LNCAP (cell line): ENCODE results near the gene MYBPH.
A peak's percentile ranks its signal among the peaks of the same experiment; 100 is the strongest.

Source experiments
- TF ChIP-seq, protein P1 (sequence below): fragments of 450-650 bp; IDR thresholded peaks from 2 replicates; pipeline ENCODE4 v1.5.1; 2017; ENCODE audit warnings: mild to moderate bottlenecking

MYBPH gene

DNA sequence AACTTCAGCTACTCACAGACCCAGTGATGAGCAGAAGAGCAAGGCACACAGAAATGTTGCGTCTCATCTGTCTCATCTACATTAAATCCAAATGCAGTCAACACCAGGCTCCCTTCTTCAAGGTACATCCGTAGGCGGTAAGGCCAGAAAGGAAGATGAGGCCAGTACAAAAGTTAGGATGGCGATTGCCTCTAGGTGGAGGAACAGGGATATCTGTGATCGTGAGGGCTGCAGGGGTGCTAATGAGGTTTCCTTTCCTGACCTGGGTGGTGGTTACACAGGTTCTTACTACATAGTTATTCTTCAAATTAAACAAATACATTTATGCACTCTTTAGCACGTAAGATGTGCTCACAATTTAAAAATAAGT is 1.4 kb upstream of the MYBPH start:
- TF ChIP-seq, protein P1, sequence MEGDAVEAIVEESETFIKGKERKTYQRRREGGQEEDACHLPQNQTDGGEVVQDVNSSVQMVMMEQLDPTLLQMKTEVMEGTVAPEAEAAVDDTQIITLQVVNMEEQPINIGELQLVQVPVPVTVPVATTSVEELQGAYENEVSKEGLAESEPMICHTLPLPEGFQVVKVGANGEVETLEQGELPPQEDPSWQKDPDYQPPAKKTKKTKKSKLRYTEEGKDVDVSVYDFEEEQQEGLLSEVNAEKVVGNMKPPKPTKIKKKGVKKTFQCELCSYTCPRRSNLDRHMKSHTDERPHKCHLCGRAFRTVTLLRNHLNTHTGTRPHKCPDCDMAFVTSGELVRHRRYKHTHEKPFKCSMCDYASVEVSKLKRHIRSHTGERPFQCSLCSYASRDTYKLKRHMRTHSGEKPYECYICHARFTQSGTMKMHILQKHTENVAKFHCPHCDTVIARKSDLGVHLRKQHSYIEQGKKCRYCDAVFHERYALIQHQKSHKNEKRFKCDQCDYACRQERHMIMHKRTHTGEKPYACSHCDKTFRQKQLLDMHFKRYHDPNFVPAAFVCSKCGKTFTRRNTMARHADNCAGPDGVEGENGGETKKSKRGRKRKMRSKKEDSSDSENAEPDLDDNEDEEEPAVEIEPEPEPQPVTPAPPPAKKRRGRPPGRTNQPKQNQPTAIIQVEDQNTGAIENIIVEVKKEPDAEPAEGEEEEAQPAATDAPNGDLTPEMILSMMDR = no peak

GRCh38 chr1:203176273-203177035 is 828 bp upstream of the MYBPH start:
- TF ChIP-seq, protein P1 = no peak

- TF ChIP-seq, protein P1 = no peak
These were observed 208 bp upstream of the MYBPH start for GRCh38 chr1:203175827-203176241.

DNA sequence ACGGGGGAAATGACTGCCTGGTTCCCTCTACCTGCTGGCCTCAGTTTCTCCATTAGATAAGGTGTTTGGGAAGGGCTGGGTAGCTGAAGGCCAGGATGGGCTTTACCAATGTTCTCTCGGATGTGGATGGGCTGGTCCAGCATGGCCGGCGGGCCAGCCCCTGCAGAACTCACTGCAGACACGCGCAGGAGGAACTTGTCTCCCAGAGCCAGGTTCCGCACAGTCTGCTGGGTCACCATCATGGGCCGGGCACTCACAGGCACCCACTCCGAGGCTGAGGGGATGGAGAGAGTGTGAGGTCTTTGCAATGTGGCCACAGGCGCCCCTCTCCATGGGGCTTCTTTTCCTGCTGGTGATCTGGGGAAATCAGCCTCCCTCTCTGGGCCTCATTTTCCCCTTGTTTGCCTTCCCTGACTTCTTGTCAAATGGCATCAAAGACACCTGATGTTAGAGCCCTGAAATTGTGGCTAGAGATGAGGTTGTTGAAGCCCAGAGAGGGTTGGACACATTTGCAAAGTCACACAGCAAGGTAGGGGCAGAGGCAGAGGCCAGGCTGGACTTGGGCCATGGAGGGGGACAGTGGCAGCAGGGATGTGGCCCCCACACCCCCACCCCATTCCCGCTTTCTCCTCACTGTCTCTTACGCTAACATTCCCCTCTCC is 1.2 kb downstream of the MYBPH start:
- TF ChIP-seq, protein P1 = no peak

GRCh38 chr1:203173566-203173965 is 2.1 kb downstream of the MYBPH start:
- TF ChIP-seq, protein P1 = no peak

DNA sequence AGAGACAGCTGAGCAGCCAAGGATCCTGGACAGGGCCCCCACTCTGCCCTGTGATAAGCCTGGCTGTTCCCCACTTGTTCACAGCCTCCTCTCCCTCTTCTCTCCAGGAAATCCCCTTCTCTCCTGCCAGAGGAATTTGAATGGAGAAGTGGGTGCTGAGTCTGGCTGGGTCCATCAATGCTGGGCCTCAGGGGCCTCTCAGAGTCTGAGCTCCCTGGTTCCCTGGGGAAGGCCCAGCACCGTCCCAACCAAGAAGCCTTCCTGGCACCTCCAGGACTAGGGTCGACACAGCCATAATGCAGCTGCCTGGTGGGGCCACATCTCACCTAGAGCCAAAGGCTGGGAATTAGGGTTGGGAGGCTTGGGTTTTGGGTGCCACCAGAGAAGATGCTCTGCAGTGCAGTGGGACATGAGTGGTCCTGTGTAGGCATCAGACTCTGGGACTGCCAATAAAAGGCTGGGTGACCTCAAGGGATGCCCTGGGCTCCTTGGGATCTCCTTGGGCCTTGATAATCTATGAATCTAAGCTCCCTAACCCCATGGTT is 2.5 kb downstream of the MYBPH start:
- TF ChIP-seq, protein P1 = no peak

DNA sequence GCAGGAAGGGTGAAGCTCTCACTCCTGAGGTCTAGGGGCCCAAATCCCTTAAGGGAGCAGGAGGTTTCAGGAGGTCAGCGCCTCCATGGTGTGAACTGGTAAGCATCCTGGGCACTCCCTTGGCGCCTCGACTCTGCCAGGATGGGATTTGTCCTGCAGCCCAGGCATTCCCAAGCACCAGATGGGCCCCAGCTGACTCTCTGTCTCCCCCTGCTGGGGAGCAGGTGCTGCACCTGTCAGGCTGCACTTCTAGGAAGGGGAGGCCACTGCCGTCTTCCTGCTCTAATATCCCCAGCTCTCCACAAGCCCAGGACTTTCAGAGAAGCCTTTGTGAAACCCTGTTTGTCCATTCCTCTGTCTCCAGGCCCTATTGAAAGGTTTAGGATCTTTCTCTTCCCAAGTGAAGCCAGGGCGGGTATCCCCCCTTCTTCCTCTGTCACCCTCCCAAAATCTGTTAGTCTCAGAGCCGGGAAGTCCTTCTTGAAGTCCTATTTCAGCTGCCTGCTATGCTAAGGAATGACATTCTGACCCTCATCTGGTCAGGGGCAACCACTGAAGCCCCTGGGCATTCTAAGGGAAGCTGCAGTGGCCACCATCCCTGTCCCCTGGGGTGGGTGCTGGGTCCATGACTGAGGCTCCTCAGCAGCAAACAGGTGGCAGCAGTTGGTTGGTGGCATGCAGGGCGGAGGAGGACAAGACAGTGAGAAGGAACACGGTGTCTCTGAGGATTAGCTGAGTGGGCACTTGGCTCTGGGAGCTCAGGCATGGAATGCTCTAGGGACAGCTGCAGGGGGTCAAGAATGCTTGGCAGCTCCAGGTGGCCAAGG is 3.2 kb downstream of the MYBPH start:
- TF ChIP-seq, protein P1 = peak; percentile 98
